Measurements from ENCODE around the gene SLC25A25. TPM values are rescaled to one million over a fixed set of nuclear protein-coding genes. Genes with fewer than 3 reads are reported as not detected.

SLC25A25 gene
- total RNA-seq, 3 donors from 2014 or later, result 27.2 to 43.9 (median 33.1) TPM

GRCh38 chr9:128091571-128091970 lies 23.5 kb downstream of the SLC25A25 start:
- Histone ChIP-seq H3K9me3 (no peaks in the 10 kb centered on the region), H3K36me3 (no peaks in the 10 kb centered on the region), H3K4me1 (peaks cover 21 to 29% of the 10 kb centered on the region in 2 donors), H3K27ac (peak overlapping the region; percentile 97 to 98), H3K27me3 (no peaks in the 10 kb centered on the region), H3K4me3 (peak overlapping the region; percentile 20 to 53 (median 33))
- TF ChIP-seq POLR2AphosphoS5 (IDR thresholded peaks at IDR 0.05) (no peak), POLR2A (IDR thresholded peaks at IDR 0.05) (no peak)
- TF ChIP-seq, protein P1, sequence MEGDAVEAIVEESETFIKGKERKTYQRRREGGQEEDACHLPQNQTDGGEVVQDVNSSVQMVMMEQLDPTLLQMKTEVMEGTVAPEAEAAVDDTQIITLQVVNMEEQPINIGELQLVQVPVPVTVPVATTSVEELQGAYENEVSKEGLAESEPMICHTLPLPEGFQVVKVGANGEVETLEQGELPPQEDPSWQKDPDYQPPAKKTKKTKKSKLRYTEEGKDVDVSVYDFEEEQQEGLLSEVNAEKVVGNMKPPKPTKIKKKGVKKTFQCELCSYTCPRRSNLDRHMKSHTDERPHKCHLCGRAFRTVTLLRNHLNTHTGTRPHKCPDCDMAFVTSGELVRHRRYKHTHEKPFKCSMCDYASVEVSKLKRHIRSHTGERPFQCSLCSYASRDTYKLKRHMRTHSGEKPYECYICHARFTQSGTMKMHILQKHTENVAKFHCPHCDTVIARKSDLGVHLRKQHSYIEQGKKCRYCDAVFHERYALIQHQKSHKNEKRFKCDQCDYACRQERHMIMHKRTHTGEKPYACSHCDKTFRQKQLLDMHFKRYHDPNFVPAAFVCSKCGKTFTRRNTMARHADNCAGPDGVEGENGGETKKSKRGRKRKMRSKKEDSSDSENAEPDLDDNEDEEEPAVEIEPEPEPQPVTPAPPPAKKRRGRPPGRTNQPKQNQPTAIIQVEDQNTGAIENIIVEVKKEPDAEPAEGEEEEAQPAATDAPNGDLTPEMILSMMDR (IDR thresholded peaks at IDR 0.05), result no peak
- intact Hi-C loops (cut with DNase I; ENCODE audit: low total_unique reads), result no loop called here
- DNase-seq (ENCODE audit: low spot score in 2 of 2), result no peak

GRCh38 chr9:128092199-128092977 lies 24.4 kb downstream of the SLC25A25 start:
- Histone ChIP-seq H3K36me3 (no peaks in the 10 kb centered on the region), H3K27ac (peak overlapping the region; percentile 97 to 98), H3K9me3 (no peaks in the 10 kb centered on the region), H3K4me3 (peak overlapping the region in 1 of 3 donors; percentile 53), H3K4me1 (peaks cover 22 to 33% of the 10 kb centered on the region in 2 donors), H3K27me3 (no peaks in the 10 kb centered on the region)
- TF ChIP-seq POLR2AphosphoS5 (IDR thresholded peaks at IDR 0.05) (no peak), POLR2A (IDR thresholded peaks at IDR 0.05) (no peak)
- TF ChIP-seq, protein P1 (IDR thresholded peaks at IDR 0.05), result no peak
- DNase-seq (ENCODE audit: low spot score in 2 of 2), result no peak
- intact Hi-C loops (cut with DNase I; ENCODE audit: low total_unique reads), result no loop called here

DNA sequence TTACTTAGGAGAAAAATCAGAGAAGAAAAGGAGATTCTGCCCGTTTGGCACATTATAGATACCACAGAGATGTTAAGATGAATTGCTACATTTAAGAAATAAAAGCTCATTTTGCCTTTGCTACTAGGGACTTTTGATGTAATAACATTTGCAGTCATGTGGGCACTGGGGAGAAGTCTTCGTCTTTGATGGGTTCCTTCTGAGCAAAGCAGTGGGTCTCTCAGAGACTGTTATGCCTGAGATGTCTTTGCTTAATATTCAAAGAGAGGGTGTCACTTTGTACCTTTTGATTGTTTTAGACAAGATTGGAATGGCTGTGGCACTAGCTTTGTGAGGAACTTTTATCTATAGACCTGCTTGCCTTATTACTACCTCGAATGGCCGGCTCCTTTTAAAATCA lies 25.0 kb downstream of the SLC25A25 start:
- Histone ChIP-seq H3K27ac (peak overlapping the region; percentile 97 to 98), H3K4me1 (peaks cover 27 to 39% of the 10 kb centered on the region in 2 donors), H3K36me3 (no peaks in the 10 kb centered on the region), H3K9me3 (no peaks in the 10 kb centered on the region), H3K27me3 (no peaks in the 10 kb centered on the region), H3K4me3 (peak overlapping the region in 1 of 3 donors; percentile 52)
- no peak for DNase-seq (ENCODE audit: low spot score in 2 of 2)
- TF ChIP-seq POLR2A (IDR thresholded peaks at IDR 0.05), result no peak
- no peak for TF ChIP-seq POLR2AphosphoS5 (IDR thresholded peaks at IDR 0.05)
- TF ChIP-seq, protein P1 (IDR thresholded peaks at IDR 0.05), result no peak
- intact Hi-C loops (cut with DNase I; ENCODE audit: low total_unique reads), result no loop called here

DNA sequence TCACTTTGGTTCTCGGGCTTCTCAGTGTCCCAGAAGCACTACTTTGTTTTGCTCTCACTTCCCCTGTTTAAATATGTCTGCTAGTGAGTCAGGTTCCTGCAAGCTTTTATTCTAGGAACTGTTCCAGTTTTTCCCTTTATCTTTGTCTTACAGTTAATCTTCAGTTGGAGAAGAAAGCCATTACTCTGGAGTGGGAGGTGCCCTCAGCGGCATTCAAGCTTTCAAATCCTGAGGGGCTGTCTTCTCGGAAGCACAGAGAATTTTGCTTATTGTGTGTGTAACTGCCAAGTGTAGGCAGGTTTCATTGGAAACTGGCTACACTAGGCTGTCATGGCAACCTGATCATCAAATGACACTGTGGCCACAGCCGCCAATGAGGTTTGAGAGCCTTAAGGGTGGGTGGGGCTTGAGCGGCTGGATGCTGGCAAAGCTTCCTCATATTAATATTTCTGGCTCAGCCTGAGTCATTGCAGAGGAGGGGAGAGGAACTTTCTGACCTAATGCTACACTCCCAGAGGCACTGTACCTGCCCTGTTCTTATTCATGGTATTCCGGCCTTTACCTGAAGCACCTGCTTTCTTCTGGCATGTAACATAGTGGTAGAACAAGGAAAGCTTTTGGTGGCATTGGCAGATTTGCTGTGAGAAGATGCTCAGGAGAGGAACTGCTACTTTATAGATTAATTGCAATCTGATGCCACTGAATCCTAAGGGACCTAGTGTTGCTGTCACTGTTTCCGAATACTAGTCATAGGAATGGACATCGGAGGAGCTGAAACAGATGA lies 26.3 kb downstream of the SLC25A25 start:
- no peaks in the 10 kb centered on the region for H3K9me3 ChIP-seq
- intact Hi-C loops (cut with DNase I; ENCODE audit: low total_unique reads), result no loop called here
- peak; percentile 78 to 93 (median 87) for TF ChIP-seq POLR2AphosphoS5 (IDR thresholded peaks at IDR 0.05)
- TF ChIP-seq POLR2A (IDR thresholded peaks at IDR 0.05), result no peak
- TF ChIP-seq, protein P1 (IDR thresholded peaks at IDR 0.05), result no peak
- no peaks in the 10 kb centered on the region for H3K27me3 ChIP-seq
- peaks cover 27 to 45% of the 10 kb centered on the region in 2 donors for H3K4me1 ChIP-seq
- H3K27ac ChIP-seq, result peak overlapping the region; percentile 97 to 98
- DNase-seq (ENCODE audit: low spot score in 2 of 2), result peak; percentile 94 to 97
- H3K36me3 ChIP-seq, result no peaks in the 10 kb centered on the region
- peak overlapping the region in 2 of 3 donors; percentile 33 to 52 for H3K4me3 ChIP-seq
